SK-N-SH treated with all-trans-retinoic acid at 6 μM for 48 hours (cell line): ENCODE measurements around the gene MPP3.

Source experiments
- ARNTL ChIP-seq: fragments of 450-650 bp; formaldehyde crosslinking; IDR thresholded peaks from 2 replicates; pipeline ENCODE4 v1.5.0; 2020; ENCODE audit warnings: low read depth, mild to moderate bottlenecking, moderate library complexity, borderline replicate concordance
- BACH2 ChIP-seq: fragments of 250-450 bp; sonication (Bioruptor Pico); IDR thresholded peaks from 2 replicates; pipeline ENCODE4 v1.9.0; 2021; ENCODE audit warnings: mild to moderate bottlenecking, borderline replicate concordance
- CREB5 ChIP-seq: fragments of 250-450 bp; sonication (Bioruptor Pico); IDR thresholded peaks from 2 replicates; pipeline ENCODE4 v1.5.1; 2020; ENCODE audit warnings: low read depth, mild to moderate bottlenecking, moderate library complexity
- PATZ1 ChIP-seq: fragments of 250-450 bp; sonication (Bioruptor Pico); IDR thresholded peaks from 2 replicates; pipeline ENCODE4 v1.8.0; 2020; ENCODE audit warnings: mild to moderate bottlenecking, moderate library complexity, borderline replicate concordance
- POU6F1 ChIP-seq: fragments of 250-450 bp; sonication (Bioruptor Pico); IDR thresholded peaks from 2 replicates; pipeline ENCODE4 v1.8.0; 2021; ENCODE audit warnings: low read depth, mild to moderate bottlenecking, moderate library complexity, borderline replicate concordance
- TOX ChIP-seq: fragments of 250-450 bp; sonication (Bioruptor Pico); IDR thresholded peaks from 2 replicates; pipeline ENCODE4 v1.8.0; 2021; ENCODE audit warnings: mild to moderate bottlenecking, moderate library complexity, borderline replicate concordance
- ZFP3 ChIP-seq: fragments of 250-450 bp; sonication (Bioruptor Pico); IDR thresholded peaks from 2 replicates; pipeline ENCODE4 v1.5.0; 2020; ENCODE audit warnings: mild to moderate bottlenecking, moderate library complexity
- ZFP30 ChIP-seq: fragments of 450-650 bp; formaldehyde crosslinking; IDR thresholded peaks from 2 replicates; pipeline ENCODE4 v1.5.0; 2022; ENCODE audit warnings: mild to moderate bottlenecking, moderate library complexity

GRCh38 chr17:43852571-43852970 is 19.6 kb upstream of the MPP3 start:
- TF ChIP-seq PATZ1, result no peak
- no peak for TF ChIP-seq BACH2
- no peak for TF ChIP-seq ARNTL (CRISPR knock-in tag)
- TF ChIP-seq ZFP30 (CRISPR knock-in tag), result no peak
- no peak for TF ChIP-seq POU6F1 (CRISPR knock-in tag)
- no peak for TF ChIP-seq ZFP3 (CRISPR knock-in tag)
- TF ChIP-seq TOX (CRISPR knock-in tag), result no peak
- no peak for TF ChIP-seq CREB5 (CRISPR knock-in tag)
